ENCODE results near the gene ZMYM2.
A peak's percentile ranks its signal among the peaks of the same experiment; 100 is the strongest.

The ZMYM2 gene

DNA sequence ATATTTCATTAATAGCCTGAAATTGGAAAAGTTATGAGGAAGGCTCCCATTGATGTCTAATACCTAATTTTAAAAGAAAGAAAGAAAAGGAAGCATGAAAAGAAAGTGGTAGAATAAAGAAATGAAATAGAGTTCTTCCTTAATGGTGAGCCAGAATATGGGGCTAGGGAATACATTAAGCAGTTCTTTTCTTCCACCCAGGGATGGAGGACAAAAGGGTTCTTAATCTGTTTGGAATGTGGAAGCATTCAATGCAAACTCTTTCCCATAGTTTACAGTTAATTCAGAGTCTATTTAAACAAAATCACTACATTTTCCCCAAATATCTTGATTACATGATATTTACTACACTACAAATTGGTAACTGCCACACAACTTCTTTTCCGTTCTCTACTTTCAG lies 18.4 kb upstream of the ZMYM2 start:
- H3K4me3 ChIP-seq (ENCODE audit: low read length, poor library complexity, severe bottlenecking): no peak overlapping the region
- no peaks in the 10 kb centered on the region for H3K9me3 ChIP-seq (ENCODE audit: insufficient read depth, low read depth, low read length)
- no peaks in the 10 kb centered on the region for H4K20me1 ChIP-seq (ENCODE audit: insufficient read depth, low read length, poor library complexity, severe bottlenecking)
- TF ChIP-seq, protein P1, sequence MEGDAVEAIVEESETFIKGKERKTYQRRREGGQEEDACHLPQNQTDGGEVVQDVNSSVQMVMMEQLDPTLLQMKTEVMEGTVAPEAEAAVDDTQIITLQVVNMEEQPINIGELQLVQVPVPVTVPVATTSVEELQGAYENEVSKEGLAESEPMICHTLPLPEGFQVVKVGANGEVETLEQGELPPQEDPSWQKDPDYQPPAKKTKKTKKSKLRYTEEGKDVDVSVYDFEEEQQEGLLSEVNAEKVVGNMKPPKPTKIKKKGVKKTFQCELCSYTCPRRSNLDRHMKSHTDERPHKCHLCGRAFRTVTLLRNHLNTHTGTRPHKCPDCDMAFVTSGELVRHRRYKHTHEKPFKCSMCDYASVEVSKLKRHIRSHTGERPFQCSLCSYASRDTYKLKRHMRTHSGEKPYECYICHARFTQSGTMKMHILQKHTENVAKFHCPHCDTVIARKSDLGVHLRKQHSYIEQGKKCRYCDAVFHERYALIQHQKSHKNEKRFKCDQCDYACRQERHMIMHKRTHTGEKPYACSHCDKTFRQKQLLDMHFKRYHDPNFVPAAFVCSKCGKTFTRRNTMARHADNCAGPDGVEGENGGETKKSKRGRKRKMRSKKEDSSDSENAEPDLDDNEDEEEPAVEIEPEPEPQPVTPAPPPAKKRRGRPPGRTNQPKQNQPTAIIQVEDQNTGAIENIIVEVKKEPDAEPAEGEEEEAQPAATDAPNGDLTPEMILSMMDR (conservative IDR thresholded peaks at IDR 0.05; ENCODE audit: low read length): no peak
- no peak for TF ChIP-seq EZH2phosphoT487 (IDR thresholded peaks at IDR 0.05; ENCODE audit: borderline replicate concordance)
- H3K4me2 ChIP-seq (ENCODE audit: low read depth, low read length, poor library complexity, severe bottlenecking): no peak overlapping the region
- no peaks in the 10 kb centered on the region for H3K79me2 ChIP-seq (ENCODE audit: insufficient read depth, low read length)
- H2AFZ ChIP-seq (ENCODE audit: low read length): no peak overlapping the region
- H3F3A ChIP-seq (ENCODE audit: low read depth): no peaks in the 10 kb centered on the region
- no peaks in the 10 kb centered on the region for H3K4me1 ChIP-seq (ENCODE audit: insufficient read depth, low read length, poor library complexity, severe bottlenecking)
- H3K9me2 ChIP-seq (replicated peaks; ENCODE audit: low read depth, low read length): no peaks in the 10 kb centered on the region
- H3K9ac ChIP-seq (ENCODE audit: low read depth, low read length, poor library complexity, severe bottlenecking): no peak overlapping the region
- H3K36me3 ChIP-seq (ENCODE audit: insufficient read depth, low read length): no peaks in the 10 kb centered on the region
- no peaks in the 10 kb centered on the region for H3K27me3 ChIP-seq (ENCODE audit: insufficient read depth, low read length, poor library complexity, severe bottlenecking)

DNA sequence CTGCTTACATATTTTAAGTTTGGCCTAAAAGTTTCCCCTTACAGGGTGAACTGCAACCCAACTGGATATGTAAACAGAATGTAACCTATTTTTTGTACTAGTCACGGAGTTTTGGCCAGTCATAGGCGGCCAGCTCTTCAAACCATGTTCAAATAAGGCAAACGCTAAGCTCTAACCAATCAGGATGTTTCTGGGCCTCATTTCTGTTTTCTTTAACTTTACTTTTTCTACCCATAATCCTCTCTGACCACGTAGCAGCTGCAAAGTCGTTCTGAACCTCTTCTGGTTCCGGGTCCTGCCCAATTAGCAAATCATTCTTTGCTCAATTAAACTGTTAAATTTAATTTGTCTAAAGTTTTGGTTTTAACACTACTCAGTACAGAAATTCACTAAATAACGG lies 8.2 kb upstream of the ZMYM2 start:
- TF ChIP-seq, protein P1 (conservative IDR thresholded peaks at IDR 0.05; ENCODE audit: low read length): no peak
- no peak for TF ChIP-seq EZH2phosphoT487 (IDR thresholded peaks at IDR 0.05; ENCODE audit: borderline replicate concordance)
- no peak overlapping the region for H2AFZ ChIP-seq (ENCODE audit: low read length)

DNA sequence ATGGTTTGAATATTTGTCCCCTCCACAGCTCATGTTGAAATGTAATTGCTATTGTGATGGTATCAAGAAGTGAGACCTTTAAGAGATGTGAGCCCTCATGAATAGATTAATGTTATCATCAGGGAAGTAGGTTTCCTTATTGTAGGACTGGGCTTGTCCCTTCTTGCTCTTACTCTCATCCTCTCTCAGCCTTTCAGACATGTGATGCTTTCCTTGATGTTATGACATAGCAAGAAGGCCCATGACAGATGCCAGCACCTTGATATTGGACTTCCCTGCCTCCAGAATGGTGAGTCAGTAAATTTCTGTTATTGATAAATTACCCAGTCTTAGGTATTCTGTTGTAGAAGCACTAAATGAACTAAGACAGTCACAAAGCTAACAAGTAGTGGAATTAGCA lies 5.7 kb upstream of the ZMYM2 start:
- H3K9ac ChIP-seq (ENCODE audit: low read depth, low read length, poor library complexity, severe bottlenecking): no peak overlapping the region
- H3K79me2 ChIP-seq (ENCODE audit: insufficient read depth, low read length): no peaks in the 10 kb centered on the region
- H3K9me3 ChIP-seq (ENCODE audit: insufficient read depth, low read depth, low read length): no peaks in the 10 kb centered on the region; the same call in 1 of the 2 replicates
- H3K36me3 ChIP-seq (ENCODE audit: insufficient read depth, low read length): no peaks in the 10 kb centered on the region
- no peaks in the 10 kb centered on the region for H3K9me2 ChIP-seq (replicated peaks; ENCODE audit: low read depth, low read length)
- no peak overlapping the region for H3K4me3 ChIP-seq (ENCODE audit: low read length, poor library complexity, severe bottlenecking)
- H4K20me1 ChIP-seq (ENCODE audit: insufficient read depth, low read length, poor library complexity, severe bottlenecking): no peaks in the 10 kb centered on the region
- 0 out of 2 replicates have a peak overlapping the region, but pooled peaks have one; percentile 32 for H2AFZ ChIP-seq (ENCODE audit: low read length)
- no peaks in the 10 kb centered on the region for H3F3A ChIP-seq (ENCODE audit: low read depth)
- peaks cover 3% of the 10 kb centered on the region for H3K4me1 ChIP-seq (ENCODE audit: insufficient read depth, low read length, poor library complexity, severe bottlenecking)
- no peaks in the 10 kb centered on the region for H3K27me3 ChIP-seq (ENCODE audit: insufficient read depth, low read length, poor library complexity, severe bottlenecking)
- no peak for TF ChIP-seq EZH2phosphoT487 (IDR thresholded peaks at IDR 0.05; ENCODE audit: borderline replicate concordance)
- TF ChIP-seq, protein P1 (conservative IDR thresholded peaks at IDR 0.05; ENCODE audit: low read length): no peak
- no peak overlapping the region for H3K4me2 ChIP-seq (ENCODE audit: low read depth, low read length, poor library complexity, severe bottlenecking)

More for the DNA sequence above, 8.2 kb upstream of the ZMYM2 start:
- no peak overlapping the region for H3K9ac ChIP-seq (ENCODE audit: low read depth, low read length, poor library complexity, severe bottlenecking)
- H3K4me2 ChIP-seq (ENCODE audit: low read depth, low read length, poor library complexity, severe bottlenecking): no peak overlapping the region
- no peaks in the 10 kb centered on the region for H4K20me1 ChIP-seq (ENCODE audit: insufficient read depth, low read length, poor library complexity, severe bottlenecking)
- H3K9me2 ChIP-seq (replicated peaks; ENCODE audit: low read depth, low read length): no peaks in the 10 kb centered on the region
- no peak overlapping the region for H3K4me3 ChIP-seq (ENCODE audit: low read length, poor library complexity, severe bottlenecking)
- no peaks in the 10 kb centered on the region for H3K9me3 ChIP-seq (ENCODE audit: insufficient read depth, low read depth, low read length)
- H3K27me3 ChIP-seq (ENCODE audit: insufficient read depth, low read length, poor library complexity, severe bottlenecking): no peaks in the 10 kb centered on the region
- H3K4me1 ChIP-seq (ENCODE audit: insufficient read depth, low read length, poor library complexity, severe bottlenecking): no peaks in the 10 kb centered on the region
- H3F3A ChIP-seq (ENCODE audit: low read depth): no peaks in the 10 kb centered on the region
- no peaks in the 10 kb centered on the region for H3K36me3 ChIP-seq (ENCODE audit: insufficient read depth, low read length)
- no peaks in the 10 kb centered on the region for H3K79me2 ChIP-seq (ENCODE audit: insufficient read depth, low read length)

Data from Loucy (cell line).